Lower leg skin (tissue), 4 donors: ENCODE data around the gene WDR18. TPM values are rescaled to one million over a fixed set of nuclear protein-coding genes. Genes with fewer than 3 reads are reported as not detected.
A peak's percentile ranks its signal among the peaks of the same experiment; 100 is the strongest.

ENCODE experiments used
- DNase-seq, 2 donors: peaks; one replicate each; pipeline ENCODE4 v3.0.0-alpha.2; 2019; ENCODE audit warnings: low spot score in 2 of 2
- H3K4me3 ChIP-seq: fragments of 200-600 bp; sonication (generic); 2 replicates; pipeline ENCODE4 v1.5.1; 2017; ENCODE audit warnings: mild to moderate bottlenecking, low read depth; ENCODE audit not compliant: poor library complexity, severe bottlenecking
- POLR2A ChIP-seq, 2 donors: fragments of 450-650 bp; IDR thresholded peaks; one replicate each; pipeline ENCODE4 v1.6.1; 2016 to 2017; ENCODE audit warnings: antibody characterized with exemption in 2 of 2, mild to moderate bottlenecking in 1 of 2, moderate library complexity in 1 of 2
- WGBS, 2 donors: methylation state at CpG; one replicate each; pipeline ENCODE4 v1.1.5; 2018; 5-methylcytosine and 5-hydroxymethylcytosine counted together
- intact Hi-C: fragments of 100-400 bp; cut with DNase I; formaldehyde crosslinking; loops from one replicate; pipeline ENCODE4 v1.15.0; 2023; ENCODE audit warnings: low total_unique reads
- total RNA-seq, 4 donors: library from RNA; depleted of rRNA; stranded (reverse); fragments of >200 nt; gene quantifications; one replicate each; pipeline ENCODE4 v1.1.0, GENCODE V29; 2016
- TF ChIP-seq, protein P1 (sequence below), 3 donors: fragments of 450-650 bp; IDR thresholded peaks; one replicate each; pipeline ENCODE4 v1.5.1; 2016; ENCODE audit warnings: antibody characterized with exemption in 3 of 3, mild to moderate bottlenecking in 3 of 3, moderate library complexity in 2 of 3

WDR18 gene, protein sequence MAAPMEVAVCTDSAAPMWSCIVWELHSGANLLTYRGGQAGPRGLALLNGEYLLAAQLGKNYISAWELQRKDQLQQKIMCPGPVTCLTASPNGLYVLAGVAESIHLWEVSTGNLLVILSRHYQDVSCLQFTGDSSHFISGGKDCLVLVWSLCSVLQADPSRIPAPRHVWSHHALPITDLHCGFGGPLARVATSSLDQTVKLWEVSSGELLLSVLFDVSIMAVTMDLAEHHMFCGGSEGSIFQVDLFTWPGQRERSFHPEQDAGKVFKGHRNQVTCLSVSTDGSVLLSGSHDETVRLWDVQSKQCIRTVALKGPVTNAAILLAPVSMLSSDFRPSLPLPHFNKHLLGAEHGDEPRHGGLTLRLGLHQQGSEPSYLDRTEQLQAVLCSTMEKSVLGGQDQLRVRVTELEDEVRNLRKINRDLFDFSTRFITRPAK
- total RNA-seq: 10 to 100 TPM; 29.0 to 66.9 (median 39.9) TPM

DNA sequence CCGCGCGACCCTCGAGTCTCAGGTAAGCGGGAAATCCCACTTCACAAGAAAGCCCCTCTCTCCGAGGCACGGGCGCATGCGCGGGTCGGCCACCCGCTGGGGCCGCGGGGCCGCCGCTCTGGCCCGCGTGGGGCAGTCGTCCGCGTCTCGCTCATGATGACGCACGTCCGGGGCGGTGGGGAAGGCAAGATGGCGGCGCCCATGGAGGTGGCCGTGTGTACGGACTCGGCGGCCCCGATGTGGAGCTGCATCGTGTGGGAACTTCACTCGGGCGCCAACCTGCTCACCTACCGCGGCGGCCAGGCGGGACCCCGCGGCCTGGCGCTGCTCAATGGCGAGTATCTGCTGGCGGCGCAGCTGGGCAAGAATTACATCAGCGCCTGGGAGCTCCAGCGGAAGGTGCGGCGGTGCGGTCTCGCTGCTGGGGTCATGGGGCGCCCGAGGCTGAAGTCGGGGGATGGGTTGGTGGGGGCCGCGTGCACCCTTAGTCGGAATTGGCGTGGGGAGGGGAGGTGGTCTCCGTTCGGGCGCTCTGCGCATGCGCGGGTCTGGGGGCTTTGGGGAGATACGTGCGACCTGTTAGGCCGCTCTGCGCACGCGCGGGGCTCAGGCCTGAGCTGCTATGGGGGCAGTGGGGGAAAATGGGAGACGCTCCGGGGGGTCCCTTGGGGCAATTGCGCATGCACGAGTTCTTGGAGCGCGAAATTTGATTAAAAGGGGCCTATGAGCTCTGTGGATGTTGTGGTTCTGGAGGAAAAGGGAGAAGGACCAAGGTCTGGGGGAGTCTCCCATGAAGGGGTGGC lies at the start of gene WDR18:
Gene WDR18 (plus strand): TSS at position 181 of the 803 bp plus-strand sequence. CDS start 9 bp downstream, at position 190.
- intact Hi-C loops: loop anchor here (10.0 kb wide), 1 partner anchor 130 kb away; the partner anchor contains the start of genes CFD and ELANE
- DNase-seq: peak; percentile 87 to 98
- WGBS, 2 donors: 0 to 1% methylated on average over 28 to 29 of the region's 78 CpGs
- H3K4me3 ChIP-seq: peak within 1 kb of the TSS; percentile 97
- TF ChIP-seq, protein P1, sequence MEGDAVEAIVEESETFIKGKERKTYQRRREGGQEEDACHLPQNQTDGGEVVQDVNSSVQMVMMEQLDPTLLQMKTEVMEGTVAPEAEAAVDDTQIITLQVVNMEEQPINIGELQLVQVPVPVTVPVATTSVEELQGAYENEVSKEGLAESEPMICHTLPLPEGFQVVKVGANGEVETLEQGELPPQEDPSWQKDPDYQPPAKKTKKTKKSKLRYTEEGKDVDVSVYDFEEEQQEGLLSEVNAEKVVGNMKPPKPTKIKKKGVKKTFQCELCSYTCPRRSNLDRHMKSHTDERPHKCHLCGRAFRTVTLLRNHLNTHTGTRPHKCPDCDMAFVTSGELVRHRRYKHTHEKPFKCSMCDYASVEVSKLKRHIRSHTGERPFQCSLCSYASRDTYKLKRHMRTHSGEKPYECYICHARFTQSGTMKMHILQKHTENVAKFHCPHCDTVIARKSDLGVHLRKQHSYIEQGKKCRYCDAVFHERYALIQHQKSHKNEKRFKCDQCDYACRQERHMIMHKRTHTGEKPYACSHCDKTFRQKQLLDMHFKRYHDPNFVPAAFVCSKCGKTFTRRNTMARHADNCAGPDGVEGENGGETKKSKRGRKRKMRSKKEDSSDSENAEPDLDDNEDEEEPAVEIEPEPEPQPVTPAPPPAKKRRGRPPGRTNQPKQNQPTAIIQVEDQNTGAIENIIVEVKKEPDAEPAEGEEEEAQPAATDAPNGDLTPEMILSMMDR (IDR thresholded peaks at IDR 0.05): no peak
- no peak for TF ChIP-seq POLR2A (IDR thresholded peaks at IDR 0.05)

DNA sequence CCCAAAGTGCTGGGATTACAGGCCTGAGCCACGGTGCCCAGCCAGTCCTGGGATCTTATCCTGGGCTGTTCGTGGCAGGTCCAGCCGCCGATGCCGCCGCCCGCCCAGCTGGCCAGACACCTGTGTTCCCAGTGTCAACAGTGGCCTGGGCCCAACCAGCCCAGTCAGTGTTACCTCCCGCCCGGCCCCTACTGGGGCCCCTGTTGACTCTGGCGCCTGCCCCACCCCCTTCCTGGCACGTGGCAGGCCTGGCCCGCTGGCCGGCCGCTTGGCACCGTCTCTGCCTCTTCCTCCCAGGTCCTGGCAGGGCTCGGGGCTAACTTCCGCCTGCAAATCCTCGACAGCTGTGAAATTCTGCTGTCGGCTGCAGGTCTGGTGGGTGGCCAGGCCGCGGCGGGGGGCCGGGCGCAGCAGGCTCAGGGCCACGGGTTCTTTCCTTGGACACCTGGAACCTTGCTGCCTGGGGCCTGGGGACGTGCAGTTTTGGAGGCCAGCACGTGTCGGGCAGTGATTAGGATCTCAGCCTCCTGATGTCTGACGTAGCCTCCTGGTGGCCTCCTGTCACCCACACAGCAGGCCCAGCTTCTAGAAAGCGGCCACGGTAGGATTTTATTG lies 49.2 kb upstream of the WDR18 start:
- intact Hi-C loops: no loop called here
- TF ChIP-seq POLR2A (IDR thresholded peaks at IDR 0.05): no peak
- TF ChIP-seq, protein P1 (IDR thresholded peaks at IDR 0.05): peak in 1 of 3 donors; percentile 4
- peak; percentile 68 to 96 for DNase-seq
- H3K4me3 ChIP-seq: no peak overlapping the region
- WGBS, 2 donors: 16 to 45% methylated on average over 23 to 24 of the region's 31 CpGs

DNA sequence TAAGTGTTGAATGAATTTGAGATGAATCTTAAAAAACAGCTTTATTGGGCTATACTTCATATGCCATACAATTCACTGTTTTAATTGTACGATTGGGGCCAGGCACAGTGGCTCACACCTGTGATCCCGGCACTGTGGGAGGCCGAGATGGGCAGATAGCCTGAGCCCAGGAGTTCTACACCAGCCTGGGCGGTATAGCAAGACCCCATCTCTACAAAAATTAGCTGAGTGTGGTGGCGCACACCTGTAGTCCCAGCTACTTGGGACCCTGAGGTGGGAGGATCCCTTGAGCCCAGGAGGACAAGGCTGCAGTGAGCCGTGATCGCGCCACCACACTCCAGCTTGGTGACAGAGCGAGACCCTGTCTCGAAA lies 48.0 kb upstream of the WDR18 start:
- no peak overlapping the region for H3K4me3 ChIP-seq
- TF ChIP-seq, protein P1 (IDR thresholded peaks at IDR 0.05): no peak
- no peak for TF ChIP-seq POLR2A (IDR thresholded peaks at IDR 0.05)
- 89 to 98% methylated on average over 10 of the region's 10 CpGs for WGBS, 2 donors
- intact Hi-C loops: no loop called here
- DNase-seq: no peak

DNA sequence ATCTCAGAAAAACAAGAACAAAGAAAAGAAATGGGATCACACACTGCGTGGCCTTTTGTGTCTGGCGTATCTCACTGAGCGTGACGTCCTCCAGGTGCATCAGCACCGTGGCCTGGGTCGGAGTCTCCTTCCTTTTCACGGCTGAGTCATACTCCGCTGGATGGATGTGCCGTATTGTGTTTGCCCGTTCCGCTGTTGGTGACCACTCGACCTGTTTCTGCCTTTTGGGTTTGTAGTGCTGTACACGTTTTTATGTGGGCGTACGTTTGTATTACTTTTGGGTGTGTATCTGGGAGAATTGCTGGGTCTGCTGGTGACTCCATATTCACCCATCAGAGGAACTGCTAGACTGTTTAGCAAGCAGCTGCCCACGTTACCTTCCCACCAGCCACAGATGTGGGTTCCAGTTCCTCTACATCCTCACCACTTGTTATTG lies 46.9 kb upstream of the WDR18 start:
- WGBS, 2 donors: 80 to 89% methylated on average over 16 of the region's 16 CpGs
- TF ChIP-seq, protein P1 (IDR thresholded peaks at IDR 0.05): no peak
- TF ChIP-seq POLR2A (IDR thresholded peaks at IDR 0.05): no peak
- no peak for DNase-seq
- no peak overlapping the region for H3K4me3 ChIP-seq
- intact Hi-C loops: no loop called here

DNA sequence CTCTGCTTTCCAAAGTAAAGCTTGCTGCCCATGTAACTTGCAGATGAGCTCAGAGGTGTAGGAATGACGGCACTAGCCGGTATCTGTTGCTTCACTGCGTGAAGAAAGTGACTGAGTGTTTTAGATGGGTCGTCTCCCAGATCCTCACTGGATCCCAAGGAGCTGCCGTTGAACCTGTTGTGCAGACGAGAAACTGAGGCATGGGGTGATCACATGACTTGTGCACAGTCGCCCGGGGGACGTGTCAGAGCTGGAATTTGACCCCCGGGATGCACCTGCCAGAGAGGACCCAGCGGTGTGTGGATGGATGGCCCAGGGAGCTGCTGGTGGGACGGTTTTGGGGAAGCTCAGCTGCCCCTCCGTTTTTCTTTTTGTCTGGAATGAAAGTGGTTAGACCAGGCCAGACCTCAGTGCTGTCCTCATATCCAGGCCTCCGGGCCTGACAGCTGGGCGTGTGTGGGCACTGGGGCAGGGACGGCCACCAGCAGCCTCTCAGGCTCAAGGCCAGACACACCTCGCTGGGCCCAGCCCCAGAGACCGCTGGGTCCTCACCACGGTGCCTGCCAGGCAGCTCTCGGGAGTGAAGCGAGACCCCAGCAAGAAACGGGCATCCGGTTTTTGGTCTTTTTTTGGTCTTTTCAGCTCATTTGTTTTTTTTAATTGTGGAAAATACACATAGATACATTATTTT lies 45.8 kb upstream of the WDR18 start:
- TF ChIP-seq, protein P1 (IDR thresholded peaks at IDR 0.05): no peak
- TF ChIP-seq POLR2A (IDR thresholded peaks at IDR 0.05): no peak
- intact Hi-C loops: no loop called here
- no peak for DNase-seq
- no peak overlapping the region for H3K4me3 ChIP-seq
- WGBS, 2 donors: 86 to 89% methylated on average over 23 of the region's 23 CpGs
